ENCODE results near the gene CD300LF.

CD300LF gene

DNA sequence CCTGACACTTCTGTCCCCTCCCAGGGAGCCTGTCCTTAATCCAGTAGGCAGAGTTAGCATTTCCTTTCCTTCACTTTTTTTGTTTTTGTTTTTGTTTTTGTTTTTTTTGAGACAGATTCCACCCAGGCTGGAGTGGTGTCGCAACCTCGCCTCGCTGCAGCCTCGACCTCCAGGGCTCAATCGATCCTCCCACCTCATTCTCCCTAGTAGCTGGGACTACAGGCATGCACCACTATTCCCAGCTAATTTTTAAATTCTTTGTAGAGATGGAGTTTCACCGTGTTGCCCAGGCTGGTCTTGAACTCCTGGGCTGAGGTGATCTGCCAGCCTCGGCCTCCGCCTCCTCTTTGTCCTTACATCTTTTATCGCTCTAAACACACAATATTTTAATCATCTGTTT, 39.7 kb upstream of the CD300LF start:
- TF ChIP-seq, protein P1, sequence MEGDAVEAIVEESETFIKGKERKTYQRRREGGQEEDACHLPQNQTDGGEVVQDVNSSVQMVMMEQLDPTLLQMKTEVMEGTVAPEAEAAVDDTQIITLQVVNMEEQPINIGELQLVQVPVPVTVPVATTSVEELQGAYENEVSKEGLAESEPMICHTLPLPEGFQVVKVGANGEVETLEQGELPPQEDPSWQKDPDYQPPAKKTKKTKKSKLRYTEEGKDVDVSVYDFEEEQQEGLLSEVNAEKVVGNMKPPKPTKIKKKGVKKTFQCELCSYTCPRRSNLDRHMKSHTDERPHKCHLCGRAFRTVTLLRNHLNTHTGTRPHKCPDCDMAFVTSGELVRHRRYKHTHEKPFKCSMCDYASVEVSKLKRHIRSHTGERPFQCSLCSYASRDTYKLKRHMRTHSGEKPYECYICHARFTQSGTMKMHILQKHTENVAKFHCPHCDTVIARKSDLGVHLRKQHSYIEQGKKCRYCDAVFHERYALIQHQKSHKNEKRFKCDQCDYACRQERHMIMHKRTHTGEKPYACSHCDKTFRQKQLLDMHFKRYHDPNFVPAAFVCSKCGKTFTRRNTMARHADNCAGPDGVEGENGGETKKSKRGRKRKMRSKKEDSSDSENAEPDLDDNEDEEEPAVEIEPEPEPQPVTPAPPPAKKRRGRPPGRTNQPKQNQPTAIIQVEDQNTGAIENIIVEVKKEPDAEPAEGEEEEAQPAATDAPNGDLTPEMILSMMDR (conservative IDR thresholded peaks at IDR 0.05; ENCODE audit: low read depth, low read length), result no peak
- no peak for DNase-seq (ENCODE audit: low read depth)
- peak overlapping the region; percentile 98 for H3K4me3 ChIP-seq (ENCODE audit: low read length)

DNA sequence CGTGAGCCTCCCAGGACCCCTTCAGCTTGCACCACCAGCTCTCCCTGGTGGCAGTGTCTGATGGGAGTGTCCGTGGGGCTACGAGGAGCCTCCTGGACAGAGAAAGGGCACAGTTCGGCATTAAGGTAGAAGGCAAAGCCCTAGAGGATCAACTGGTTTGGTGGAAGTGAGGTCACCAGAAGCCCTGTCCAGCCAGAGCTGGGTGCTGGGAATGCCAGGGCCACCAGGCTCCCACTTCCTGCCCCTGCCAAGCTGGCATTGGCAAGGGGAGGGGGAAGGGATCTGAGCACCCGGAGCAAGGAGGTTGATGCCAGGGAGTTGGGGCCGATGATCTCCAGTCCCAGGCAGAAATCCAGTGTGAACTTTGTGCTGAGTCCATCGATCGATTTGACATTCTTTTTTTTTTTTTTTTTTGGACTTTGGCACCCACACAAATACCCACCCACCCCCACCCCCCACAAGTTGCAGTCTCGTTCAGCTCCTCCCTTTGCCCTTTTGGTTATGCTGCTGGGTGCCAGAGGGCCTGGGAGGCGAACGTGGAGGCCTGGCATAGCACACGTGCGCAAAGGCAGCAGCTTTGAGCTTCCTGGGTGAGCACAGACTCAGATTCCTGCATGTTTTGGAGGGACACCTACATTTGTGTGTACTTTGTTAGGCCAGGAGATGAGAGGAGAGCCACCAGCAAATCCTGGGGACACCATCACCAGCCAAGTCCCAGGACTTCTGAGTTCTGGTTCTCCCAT, 37.8 kb upstream of the CD300LF start:
- TF ChIP-seq, protein P1 (conservative IDR thresholded peaks at IDR 0.05; ENCODE audit: low read depth, low read length), result no peak
- peak overlapping the region; percentile 98 for H3K4me3 ChIP-seq (ENCODE audit: low read length)
- no peak for DNase-seq (ENCODE audit: low read depth)

GRCh38 chr17:74750039-74750326, 37.3 kb upstream of the CD300LF start:
- no peak for DNase-seq (ENCODE audit: low read depth)
- H3K4me3 ChIP-seq (ENCODE audit: low read length), result peak overlapping the region; percentile 98
- TF ChIP-seq, protein P1 (conservative IDR thresholded peaks at IDR 0.05; ENCODE audit: low read depth, low read length), result no peak

DNA sequence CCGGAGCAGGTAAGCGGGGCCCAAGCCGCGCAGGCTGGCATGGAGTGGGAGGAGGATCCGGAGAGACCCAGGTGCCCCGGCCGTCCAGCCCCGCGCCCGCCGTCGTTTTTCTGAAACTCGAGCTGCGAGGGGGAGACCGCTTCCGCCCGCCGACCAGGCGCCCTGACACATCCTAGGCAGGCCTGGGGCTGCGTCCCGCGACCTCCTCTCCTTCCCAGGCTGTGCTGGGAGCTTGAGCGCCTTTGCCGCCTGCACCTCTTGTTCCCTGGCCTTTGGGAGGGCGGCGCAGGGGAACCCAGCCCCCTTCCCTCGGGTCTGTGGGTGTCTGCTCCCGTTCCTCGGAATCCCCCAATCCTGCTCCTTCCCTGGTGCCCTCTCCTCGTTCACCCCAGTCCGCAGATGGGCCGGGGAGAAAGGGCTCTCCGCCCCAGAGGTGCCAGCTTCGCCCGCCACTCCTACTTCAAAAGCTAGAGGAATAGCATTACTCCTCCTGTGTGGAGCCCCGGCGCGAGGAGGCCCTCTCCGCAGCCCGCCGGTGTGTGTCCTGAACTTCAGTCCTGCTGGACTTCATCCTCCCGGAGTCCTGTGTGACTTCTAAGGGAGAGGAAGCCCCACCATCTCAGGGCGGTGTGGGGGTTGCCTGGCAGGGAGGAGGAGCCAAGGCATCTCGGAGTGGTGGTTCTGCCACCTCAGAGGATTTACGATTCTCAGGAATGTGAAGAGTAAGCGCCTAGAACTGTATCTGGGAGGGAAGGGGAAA, 36.7 kb upstream of the CD300LF start:
- peak overlapping the region; percentile 98 for H3K4me3 ChIP-seq (ENCODE audit: low read length)
- TF ChIP-seq, protein P1 (conservative IDR thresholded peaks at IDR 0.05; ENCODE audit: low read depth, low read length), result no peak
- no peak for DNase-seq (ENCODE audit: low read depth)

- TF ChIP-seq, protein P1 (conservative IDR thresholded peaks at IDR 0.05; ENCODE audit: low read depth, low read length), result peak; percentile 31
- peak within 1 kb of the TSS; percentile 98 for H3K4me3 ChIP-seq (ENCODE audit: low read length)
- DNase-seq (ENCODE audit: low read depth), result no peak
Observed at GRCh38 chr17:74748529-74749278, 36.0 kb upstream of the CD300LF start, which contains the start of gene NHERF1. Gene NHERF1 (plus strand): TSS chr17:74748628. CDS start chr17:74748847, 219 bp downstream.

DNA sequence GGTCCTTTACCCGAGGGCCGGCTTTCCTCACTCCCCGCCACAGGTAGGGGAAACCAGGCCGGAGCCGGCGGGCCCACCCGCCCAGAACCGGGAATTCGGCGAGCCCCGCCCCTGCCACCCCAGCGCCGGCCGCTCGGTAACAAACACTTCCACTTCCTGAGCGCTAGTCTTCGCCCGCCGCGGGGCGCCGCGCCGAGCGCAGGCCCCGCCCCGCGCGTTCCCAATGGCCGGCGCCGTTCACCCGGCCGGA, 35.5 kb upstream of the CD300LF start:
- no peak for DNase-seq (ENCODE audit: low read depth)
- TF ChIP-seq, protein P1 (conservative IDR thresholded peaks at IDR 0.05; ENCODE audit: low read depth, low read length), result no peak
- H3K4me3 ChIP-seq (ENCODE audit: low read length), result peak overlapping the region; percentile 52

All from retinal pigment epithelial cell (primary cell).